Retinal pigment epithelial cell (primary cell): ENCODE data around the gene AFF3.
"Not testable (repeated sequence)": the region's sequence is repeated elsewhere in the genome, so short reads cannot be mapped to it uniquely, and the experiment has no call there.

Experiments used
- DNase-seq: peaks from one replicate; pipeline ENCODE4 v3.0.0-alpha.2; 2010; ENCODE audit warnings: low read depth
- H3K4me3 ChIP-seq: 2 replicates; pipeline ENCODE4 v1.5.1; 2011; ENCODE audit warnings: mild to moderate bottlenecking, low read length, control low read depth, moderate library complexity
- CTCF ChIP-seq: conservative IDR thresholded peaks from 2 replicates; pipeline ENCODE4 v1.5.1; 2011; ENCODE audit warnings: low read depth, low read length, control low read depth, inconsistent platforms

AFF3 gene

GRCh38 chr2:99936065-99936464 lies 206.3 kb downstream of the AFF3 start:
- peak; percentile 84 for DNase-seq
- TF ChIP-seq CTCF = no peak
- no peak overlapping the region for H3K4me3 ChIP-seq

GRCh38 chr2:99935662-99936061 lies 206.7 kb downstream of the AFF3 start:
- TF ChIP-seq CTCF = no peak
- DNase-seq = no peak

GRCh38 chr2:99933894-99934650 lies 208.3 kb downstream of the AFF3 start:
- no peak for DNase-seq
- H3K4me3 ChIP-seq = no peak overlapping the region

More at GRCh38 chr2:99935662-99936061, 206.7 kb downstream of the AFF3 start:
- no peak overlapping the region for H3K4me3 ChIP-seq

GRCh38 chr2:99933491-99933890 lies 208.9 kb downstream of the AFF3 start:
- not testable (repeated sequence) for H3K4me3 ChIP-seq, DNase-seq

More at GRCh38 chr2:99933894-99934650, 208.3 kb downstream of the AFF3 start:
- peak; percentile 6 for TF ChIP-seq CTCF

- TF ChIP-seq CTCF = no peak
- no peak for DNase-seq
- no peak overlapping the region for H3K4me3 ChIP-seq
These were observed 213.8 kb downstream of the AFF3 start for GRCh38 chr2:99928470-99929053.

GRCh38 chr2:99927690-99928207 lies 214.6 kb downstream of the AFF3 start:
- H3K4me3 ChIP-seq, DNase-seq: not testable (repeated sequence)

- no peak overlapping the region for H3K4me3 ChIP-seq
- DNase-seq = no peak
- TF ChIP-seq CTCF = no peak
These were observed 215.4 kb downstream of the AFF3 start for GRCh38 chr2:99926986-99927385.

- no peak for TF ChIP-seq CTCF
- DNase-seq = no peak
- no peak overlapping the region for H3K4me3 ChIP-seq
These were observed 216.4 kb downstream of the AFF3 start for GRCh38 chr2:99925960-99926359.
